CD8-positive, alpha-beta memory T cell (primary cell): ENCODE measurements around the gene MYOZ1. TPM values are rescaled to one million over a fixed set of nuclear protein-coding genes. Genes with fewer than 3 reads are reported as not detected.

Source experiments
- polyA plus RNA-seq: library from polyadenylated mRNA; unstranded; fragments of 300-500 nt; fragmentation: Illumina TruSeq; gene quantifications from one replicate; pipeline ENCODE4 v1.2.3, GENCODE V29; 2021
- total RNA-seq, 2 experiments: library from RNA; stranded (reverse); gene quantifications; one replicate each; pipeline ENCODE4 v1.2.3, GENCODE V29; 2021

MYOZ1 gene
- total and polyA plus RNA-seq, 3 experiments from 2014 or later = not detected

Other genes starting within 250 kb of the MYOZ1 start
- 100 to 1,000 TPM; 151 to 154 TPM for gene ANXA7, start 227.4 kb downstream of the MYOZ1 start, total RNA-seq
- gene ANXA7, start 227.4 kb downstream of the MYOZ1 start, polyA plus RNA-seq = 188 TPM
- gene MSS51, start 207.9 kb downstream of the MYOZ1 start, total RNA-seq = 1 to 10 TPM; 1.5 TPM
- 0.14 TPM for gene MSS51, start 207.9 kb downstream of the MYOZ1 start, polyA plus RNA-seq
- gene PPP3CB, start 145.4 kb downstream of the MYOZ1 start, total RNA-seq = 10 to 100 TPM; 44.0 to 44.1 TPM
- 8.1 TPM for gene PPP3CB, start 145.4 kb downstream of the MYOZ1 start, polyA plus RNA-seq
- gene USP54, start 50.1 kb downstream of the MYOZ1 start, total RNA-seq = 10 to 100 TPM; 10.5 to 11.9 TPM
- 1.5 TPM for gene USP54, start 50.1 kb downstream of the MYOZ1 start, polyA plus RNA-seq
- gene SYNPO2L, start 14.6 kb upstream of the MYOZ1 start, total RNA-seq = not detected
- not detected for gene SYNPO2L, start 14.6 kb upstream of the MYOZ1 start, polyA plus RNA-seq
- gene AGAP5, start 56.6 kb upstream of the MYOZ1 start, total RNA-seq = 1 to 10 TPM; 7.4 to 8.6 TPM
- gene AGAP5, start 56.6 kb upstream of the MYOZ1 start, polyA plus RNA-seq = 0.45 TPM
- gene SEC24C, start 102.9 kb upstream of the MYOZ1 start, total RNA-seq = 10 to 100 TPM; 93.1 to 95.9 TPM
- 70.3 TPM for gene SEC24C, start 102.9 kb upstream of the MYOZ1 start, polyA plus RNA-seq
- 10 to 100 TPM; 35.8 to 37.2 TPM for gene CHCHD1, start 140.6 kb upstream of the MYOZ1 start, total RNA-seq
- 52.6 TPM for gene CHCHD1, start 140.6 kb upstream of the MYOZ1 start, polyA plus RNA-seq
- gene ZSWIM8, start 144.1 kb upstream of the MYOZ1 start, total RNA-seq = 10 to 100 TPM; 54.3 to 57.6 TPM
- gene ZSWIM8, start 144.1 kb upstream of the MYOZ1 start, polyA plus RNA-seq = 26.0 TPM
- gene NDST2, start 170.1 kb upstream of the MYOZ1 start, total RNA-seq = 10 to 100 TPM; 39.8 to 43.9 TPM
- gene NDST2, start 170.1 kb upstream of the MYOZ1 start, polyA plus RNA-seq = 25.3 TPM
- 10 to 100 TPM; 17.3 to 17.5 TPM for gene CAMK2G, start 233.1 kb upstream of the MYOZ1 start, total RNA-seq
- gene CAMK2G, start 233.1 kb upstream of the MYOZ1 start, polyA plus RNA-seq = 8.1 TPM